HG03575 (cell line): ENCODE measurements around the gene IDUA.
"Not testable (repeated sequence)": the region's sequence is repeated elsewhere in the genome, so short reads cannot be mapped to it uniquely, and the experiment has no call there.

Source experiments
- ATAC-seq: cut with Tn5 transposase; IDR thresholded peaks from one replicate; pipeline ENCODE4 v1.9.1; 2021; ENCODE audit not compliant: unreplicated experiment, insufficient number of reproducible peaks, low FRiP score; ENCODE audit errors: extremely low read depth

The IDUA gene

DNA sequence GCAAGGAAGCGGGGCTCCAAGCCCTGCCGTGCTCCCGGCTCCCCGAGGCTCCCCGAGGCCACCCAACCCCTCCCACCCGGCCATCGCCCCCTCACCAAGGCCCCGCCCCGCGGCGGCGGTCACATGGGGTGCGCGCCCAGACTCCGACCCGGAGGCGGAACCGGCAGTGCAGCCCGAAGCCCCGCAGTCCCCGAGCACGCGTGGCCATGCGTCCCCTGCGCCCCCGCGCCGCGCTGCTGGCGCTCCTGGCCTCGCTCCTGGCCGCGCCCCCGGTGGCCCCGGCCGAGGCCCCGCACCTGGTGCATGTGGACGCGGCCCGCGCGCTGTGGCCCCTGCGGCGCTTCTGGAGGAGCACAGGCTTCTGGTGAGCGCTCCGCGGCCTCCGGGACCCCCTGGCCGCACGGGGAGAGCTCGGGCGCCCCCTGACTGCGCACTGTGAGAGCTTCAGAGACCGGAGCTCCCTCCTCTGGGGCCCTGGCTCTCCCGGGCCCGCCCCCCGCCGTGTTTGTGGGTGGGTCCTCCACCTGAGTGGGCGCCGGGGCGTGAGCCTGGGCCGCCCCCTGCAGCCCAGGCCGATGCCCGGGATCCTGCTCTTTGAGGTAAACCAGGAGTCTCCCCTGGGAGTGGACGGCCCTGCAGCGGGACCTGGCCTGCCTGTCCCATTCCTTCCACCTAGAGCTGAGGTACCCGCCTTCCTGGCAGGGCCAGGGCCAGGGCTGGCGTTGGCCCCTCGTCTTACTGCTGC lies at the start of gene IDUA:
TSS of gene IDUA (plus strand) at position 166 of the 745 bp plus-strand sequence. CDS start at position 207, 41 bp downstream.
- no peak for ATAC-seq

DNA sequence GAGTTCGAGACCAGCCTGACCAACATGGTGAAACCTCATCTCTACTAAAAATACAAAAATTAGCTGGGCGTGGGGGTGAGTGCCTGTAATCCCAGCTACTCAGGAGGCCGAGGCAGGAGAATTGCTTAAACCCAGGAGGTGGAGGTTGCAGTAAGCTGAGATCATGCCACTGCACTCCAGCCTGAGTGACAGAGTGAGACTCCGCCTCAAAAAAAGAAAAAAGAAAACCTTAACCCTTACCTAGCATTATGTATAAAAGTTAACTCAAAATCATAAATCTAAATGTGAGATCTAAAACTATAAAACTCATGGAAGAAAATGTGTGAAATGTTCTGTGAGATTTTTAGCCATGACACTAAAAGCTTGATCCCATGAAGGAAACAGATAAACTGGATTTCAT lies 47.3 kb upstream of the IDUA start:
- not testable (repeated sequence) for ATAC-seq

DNA sequence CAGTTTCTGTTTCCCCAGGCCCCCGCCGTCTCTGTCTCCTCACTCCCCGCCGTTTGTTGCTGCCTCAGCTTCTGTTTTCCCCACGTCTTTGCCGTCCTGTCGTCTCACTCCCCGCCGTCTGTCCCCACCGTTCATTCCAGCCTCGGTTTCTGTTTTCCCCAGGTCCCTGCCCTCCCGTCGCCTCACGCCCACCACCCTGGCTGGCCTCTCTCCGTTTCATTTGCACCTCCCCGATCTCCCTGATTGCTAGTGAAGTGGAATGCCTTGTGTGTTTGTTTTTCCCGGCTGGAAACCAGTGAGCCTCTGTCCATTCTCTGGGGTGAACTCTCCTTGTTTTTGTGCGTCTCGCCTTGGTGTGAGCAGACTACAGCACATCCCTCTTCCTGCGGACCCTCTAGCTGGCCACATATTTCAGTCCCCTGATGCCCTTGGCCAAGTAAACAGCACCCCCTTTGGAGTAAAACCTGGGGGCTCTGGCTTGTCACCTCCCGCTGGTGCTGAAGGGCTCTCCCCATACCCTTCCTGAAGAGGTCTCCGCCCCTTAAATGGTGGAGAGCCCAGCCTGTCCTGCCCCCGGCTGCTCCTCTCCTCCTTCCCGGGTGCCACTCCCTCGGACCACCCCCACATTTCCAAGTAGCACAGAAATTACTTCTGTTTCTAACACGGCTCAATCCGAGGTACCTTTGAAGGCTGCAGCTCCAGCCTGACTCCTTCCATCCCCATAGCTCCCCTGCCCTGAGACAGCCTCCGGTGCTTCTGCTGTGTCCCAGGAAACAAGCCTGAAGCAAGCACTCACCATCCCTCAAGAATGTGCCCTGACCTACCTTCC lies 41.4 kb upstream of the IDUA start:
- ATAC-seq: no peak

DNA sequence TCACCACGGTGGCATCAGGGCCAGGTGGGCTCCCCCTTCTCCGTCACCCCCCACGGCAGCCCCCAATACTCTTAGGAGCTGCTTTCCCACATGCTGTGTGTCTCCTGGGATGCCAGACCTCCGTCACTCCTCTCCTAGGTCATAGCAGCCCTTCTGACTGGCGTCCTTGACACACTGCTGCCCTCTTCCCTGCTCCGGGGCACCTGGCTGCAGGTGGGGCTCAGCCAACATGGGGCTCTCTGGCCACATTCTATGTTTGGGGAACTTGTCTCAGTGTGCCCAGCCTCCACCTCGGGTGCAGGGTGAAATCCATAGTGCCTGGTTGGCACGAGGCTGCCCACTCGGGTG lies 40.8 kb upstream of the IDUA start:
- ATAC-seq: no peak

- ATAC-seq: no peak
Measured at GRCh38 chr4:946517-947471, 40.0 kb upstream of the IDUA start.

- ATAC-seq: no peak
Measured at GRCh38 chr4:947491-947971, 39.3 kb upstream of the IDUA start.

GRCh38 chr4:948101-948935 lies 38.5 kb upstream of the IDUA start:
- no peak for ATAC-seq

- ATAC-seq: no peak
Measured at GRCh38 chr4:948936-949300, 37.9 kb upstream of the IDUA start.

- ATAC-seq: no peak
Measured at GRCh38 chr4:949656-950055, 37.2 kb upstream of the IDUA start.

DNA sequence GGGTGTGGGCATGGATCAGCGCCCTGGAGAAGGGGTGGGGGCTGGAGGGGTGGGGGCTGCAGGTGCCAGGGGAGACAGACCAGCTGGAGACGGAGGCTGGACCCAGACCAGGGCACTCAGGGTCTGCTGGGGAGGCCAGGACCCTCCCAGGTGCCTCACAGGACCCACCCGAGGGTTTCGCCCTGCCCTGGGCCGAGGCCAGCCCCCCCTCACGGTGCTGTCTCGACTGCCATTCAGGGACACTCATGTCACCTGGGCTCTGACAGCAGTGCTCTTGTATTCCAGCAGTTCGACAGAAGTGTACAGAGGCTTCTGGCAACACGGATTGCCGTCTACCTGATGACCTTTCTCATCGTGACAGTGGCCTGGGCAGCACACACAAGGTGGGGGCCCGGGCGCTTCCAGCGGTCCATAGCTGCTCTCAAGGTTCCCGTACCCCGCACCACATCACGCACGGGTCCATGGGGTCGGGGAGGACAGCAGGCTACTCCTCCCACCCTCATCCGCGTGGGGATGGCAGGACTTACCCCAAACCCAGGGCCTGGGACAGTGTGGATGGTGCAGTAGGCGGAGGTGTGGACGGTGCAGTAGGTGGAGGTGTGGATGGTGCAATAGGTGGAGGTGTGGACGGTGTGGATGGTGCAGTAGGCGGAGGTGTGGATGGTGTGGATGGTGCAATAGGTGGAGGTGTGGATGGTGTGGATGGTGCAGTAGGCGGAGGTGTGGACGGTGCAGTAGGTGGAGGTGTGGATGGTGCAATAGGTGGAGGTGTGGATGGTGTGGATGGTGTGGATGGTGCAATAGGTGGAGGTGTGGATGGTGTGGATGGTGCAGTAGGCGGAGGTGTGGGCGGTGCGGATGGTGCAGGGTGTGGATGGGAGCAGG lies 36.5 kb upstream of the IDUA start:
- ATAC-seq: no peak

DNA sequence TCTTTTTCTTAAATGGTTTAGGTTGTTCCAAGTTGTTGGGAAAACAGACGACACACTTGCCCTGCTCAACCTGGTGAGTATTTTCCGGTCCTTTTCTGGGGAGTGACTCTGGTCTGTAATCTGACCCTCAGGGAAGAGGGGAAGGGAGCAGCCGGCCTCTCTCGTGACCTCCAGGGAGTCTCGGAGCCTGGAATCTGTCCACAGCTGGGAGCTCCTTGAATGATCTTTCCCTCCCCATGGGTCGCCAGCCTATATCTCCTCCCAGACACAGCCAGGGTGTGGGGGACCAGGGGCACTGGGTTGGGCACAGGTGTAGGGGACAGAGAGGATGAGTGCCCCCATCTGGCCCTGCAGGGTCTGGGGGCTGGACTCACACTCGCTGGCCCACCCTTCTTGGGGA lies 35.7 kb upstream of the IDUA start:
- ATAC-seq: no peak

GRCh38 chr4:951594-952468 lies 35.0 kb upstream of the IDUA start:
- no peak for ATAC-seq

DNA sequence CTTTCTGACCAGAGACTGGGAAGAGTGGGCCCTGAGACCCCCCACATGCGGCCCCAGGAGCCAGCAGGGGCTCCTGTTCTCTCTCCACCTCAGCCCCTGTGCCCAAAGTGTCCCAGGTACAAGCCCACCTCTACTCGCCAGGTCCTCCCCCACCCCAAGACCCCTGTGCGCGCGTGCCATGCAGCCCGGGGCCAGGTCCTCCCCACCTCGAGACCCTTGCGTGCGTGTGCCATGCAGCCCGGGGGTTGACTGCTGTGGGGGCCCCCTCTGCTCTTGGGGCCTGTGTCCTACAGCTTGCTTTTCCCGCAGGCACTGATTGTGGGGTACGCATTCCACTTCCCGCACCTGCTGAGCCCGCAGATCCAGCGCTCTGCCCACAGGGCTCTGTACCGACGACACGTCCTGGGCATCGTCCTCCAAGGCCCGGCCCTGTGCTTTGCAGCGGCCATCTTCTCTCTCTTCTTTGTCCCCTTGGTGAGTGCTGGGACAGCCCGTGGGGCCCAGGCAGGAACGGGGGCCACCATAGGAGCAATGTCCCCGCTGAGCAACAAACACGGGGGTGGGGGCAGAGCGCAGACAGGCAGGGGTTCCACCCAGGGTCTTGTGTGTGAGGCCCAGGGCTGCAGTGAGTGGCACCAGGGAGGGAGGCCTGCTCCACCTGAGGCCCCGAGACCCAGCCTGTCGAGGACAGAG lies 33.8 kb upstream of the IDUA start:
- ATAC-seq: no peak

DNA sequence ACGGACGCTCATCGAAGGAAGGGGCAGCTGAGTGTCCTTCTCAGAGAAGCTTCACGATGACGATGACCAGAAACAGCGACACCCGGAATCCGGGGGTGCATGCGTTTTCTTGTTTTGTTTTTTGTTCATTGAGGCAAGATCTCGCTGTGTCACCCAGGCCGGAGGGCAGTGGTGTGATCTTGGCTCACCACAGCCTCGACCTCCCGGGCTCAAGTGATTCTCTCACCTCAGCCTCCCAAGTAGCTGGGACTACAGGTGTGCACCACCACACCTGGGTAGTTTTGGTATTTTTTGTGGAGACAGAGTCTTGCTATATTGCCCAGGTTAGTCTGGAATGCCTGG lies 33.3 kb upstream of the IDUA start:
- ATAC-seq: no peak

GRCh38 chr4:954211-955020 lies 32.4 kb upstream of the IDUA start:
- no peak for ATAC-seq
